Esophagus squamous epithelium (tissue), 5 donors: Measurements from ENCODE around the gene CAGE1. TPM values are rescaled to one million over a fixed set of nuclear protein-coding genes. Genes with fewer than 3 reads are reported as not detected.
"Not testable (repeated sequence)": the region's sequence is repeated elsewhere in the genome, so short reads cannot be mapped to it uniquely, and the experiment has no call there.

Source experiments
- DNase-seq: peaks from one replicate; lab custom pipeline; 2025; lab: John Stamatoyannopoulos, UW
- H3K27ac ChIP-seq, 4 donors: fragments of 200-600 bp; sonication (generic); one replicate each; pipeline ENCODE4 v1.5.1; 2016 to 2019; ENCODE audit warnings: mild to moderate bottlenecking in 1 of 4
- H3K27me3 ChIP-seq, 4 donors: fragments of 200-600 bp; sonication (generic); 1 replicate in 3 of 4; 2 replicates in 1 of 4; pipeline versions ENCODE4 v1.5.1 to v1.6.0; 2017 to 2021; ENCODE audit warnings: antibody characterized with exemption in 1 of 4
- H3K36me3 ChIP-seq, 3 donors: fragments of 200-600 bp; sonication (generic); one replicate each; pipeline ENCODE4 v1.5.1; 2016 to 2019
- H3K4me1 ChIP-seq, 3 donors: fragments of 200-600 bp; sonication (generic); one replicate each; pipeline ENCODE4 v1.5.1; 2017 to 2019
- H3K4me3 ChIP-seq, 4 donors: fragments of 200-600 bp; sonication (generic); 1 replicate in 3 of 4; 2 replicates in 1 of 4; pipeline ENCODE4 v1.5.1; 2016 to 2019; ENCODE audit warnings: mild to moderate bottlenecking in 2 of 4, moderate library complexity in 1 of 4
- H3K9me3 ChIP-seq, 3 donors: fragments of 200-600 bp; sonication (generic); one replicate each; pipeline ENCODE4 v1.5.1; 2016 to 2019
- POLR2A ChIP-seq, 4 donors: fragments of 450-650 bp; IDR thresholded peaks; one replicate each; pipeline ENCODE4 v1.6.1; 2017; ENCODE audit warnings: antibody characterized with exemption in 4 of 4, mild to moderate bottlenecking in 4 of 4, moderate library complexity in 3 of 4
- WGBS, 2 donors: methylation state at CpG; one replicate each; pipeline ENCODE4 v1.1.5; 2018; 5-methylcytosine and 5-hydroxymethylcytosine counted together
- intact Hi-C: fragments of 100-400 bp; cut with DNase I; formaldehyde crosslinking; loops from one replicate; pipeline ENCODE4 v1.15.0; 2022
- total RNA-seq, 4 donors: library from RNA; depleted of rRNA; stranded (reverse); fragments of >200 nt; gene quantifications; one replicate each; pipeline ENCODE4 v1.1.0, GENCODE V29; 2016
- TF ChIP-seq, protein P1 (sequence below), 6 experiments: fragments of 450-650 bp in 4 of 6; fragments of 200-600 bp in 2 of 6; sonication (generic) in 2 of 6; IDR thresholded peaks; one replicate each; pipeline ENCODE4 v1.5.1; 2016 to 2019; ENCODE audit warnings: antibody characterized with exemption in 6 of 6, mild to moderate bottlenecking in 4 of 6, moderate library complexity in 4 of 6
- donor health status: DM: yes; HTN: yes; CAD: no.

The CAGE1 gene
- total RNA-seq, 4 donors from 2014 or later, result 0.09 TPM; not detected in 3

GRCh38 chr6:7317538-7317937 is 72.0 kb downstream of the CAGE1 start:
- Histone ChIP-seq H3K9me3 (no peaks in the 10 kb centered on the region), H3K27ac (no peak overlapping the region), H3K36me3 (no peaks in the 10 kb centered on the region), H3K4me3 (no peak overlapping the region), H3K27me3 (no peaks in the 10 kb centered on the region), H3K4me1 (peaks cover 0 to 8% (median 5%) of the 10 kb centered on the region in 3 donors)
- intact Hi-C loops, result loop anchor here (10.0 kb wide), 1 partner anchor 67 kb away; the partner anchor contains the start of genes CAGE1 and RIOK1
- no peak for TF ChIP-seq POLR2A (IDR thresholded peaks at IDR 0.05)
- TF ChIP-seq, protein P1, sequence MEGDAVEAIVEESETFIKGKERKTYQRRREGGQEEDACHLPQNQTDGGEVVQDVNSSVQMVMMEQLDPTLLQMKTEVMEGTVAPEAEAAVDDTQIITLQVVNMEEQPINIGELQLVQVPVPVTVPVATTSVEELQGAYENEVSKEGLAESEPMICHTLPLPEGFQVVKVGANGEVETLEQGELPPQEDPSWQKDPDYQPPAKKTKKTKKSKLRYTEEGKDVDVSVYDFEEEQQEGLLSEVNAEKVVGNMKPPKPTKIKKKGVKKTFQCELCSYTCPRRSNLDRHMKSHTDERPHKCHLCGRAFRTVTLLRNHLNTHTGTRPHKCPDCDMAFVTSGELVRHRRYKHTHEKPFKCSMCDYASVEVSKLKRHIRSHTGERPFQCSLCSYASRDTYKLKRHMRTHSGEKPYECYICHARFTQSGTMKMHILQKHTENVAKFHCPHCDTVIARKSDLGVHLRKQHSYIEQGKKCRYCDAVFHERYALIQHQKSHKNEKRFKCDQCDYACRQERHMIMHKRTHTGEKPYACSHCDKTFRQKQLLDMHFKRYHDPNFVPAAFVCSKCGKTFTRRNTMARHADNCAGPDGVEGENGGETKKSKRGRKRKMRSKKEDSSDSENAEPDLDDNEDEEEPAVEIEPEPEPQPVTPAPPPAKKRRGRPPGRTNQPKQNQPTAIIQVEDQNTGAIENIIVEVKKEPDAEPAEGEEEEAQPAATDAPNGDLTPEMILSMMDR (IDR thresholded peaks at IDR 0.05), result no peak
- DNase-seq, result no peak
- WGBS, 2 donors, result 70 to 83% methylated on average over 9 of the region's 9 CpGs

- peaks cover 0 to 13% (median 8%) of the 10 kb centered on the region in 3 donors for H3K4me1 ChIP-seq
- TF ChIP-seq POLR2A (IDR thresholded peaks at IDR 0.05), result no peak
- TF ChIP-seq, protein P1 (IDR thresholded peaks at IDR 0.05), result no peak
- 70 to 96% methylated on average over 2 to 5 of the region's 41 CpGs for WGBS, 2 donors
- DNase-seq, result no peak
- no peaks in the 10 kb centered on the region for H3K9me3 ChIP-seq
- intact Hi-C loops, result loop anchor here (10.0 kb wide), 1 partner anchor 68 kb away; the partner anchor contains the start of genes CAGE1 and RIOK1
- H3K27me3 ChIP-seq, result no peaks in the 10 kb centered on the region
- no peaks in the 10 kb centered on the region for H3K36me3 ChIP-seq
- H3K4me3 ChIP-seq, result no peak overlapping the region
- H3K27ac ChIP-seq, result no peak overlapping the region
These were observed 72.6 kb downstream of the CAGE1 start for GRCh38 chr6:7316658-7317533.

GRCh38 chr6:7315948-7316365 is 73.6 kb downstream of the CAGE1 start:
- Histone ChIP-seq H3K4me3 (no peak overlapping the region), H3K4me1 (peaks cover 0 to 23% (median 14%) of the 10 kb centered on the region in 3 donors), H3K27ac (no peak overlapping the region), H3K27me3 (no peaks in the 10 kb centered on the region), H3K9me3 (no peaks in the 10 kb centered on the region), H3K36me3 (no peaks in the 10 kb centered on the region)
- TF ChIP-seq, protein P1 (IDR thresholded peaks at IDR 0.05), result no peak
- no peak for TF ChIP-seq POLR2A (IDR thresholded peaks at IDR 0.05)
- 80 to 84% methylated on average over 6 of the region's 6 CpGs for WGBS, 2 donors
- DNase-seq, result no peak
- intact Hi-C loops, result loop anchor here (10.0 kb wide), 1 partner anchor 69 kb away; the partner anchor contains the start of genes CAGE1 and RIOK1

DNA sequence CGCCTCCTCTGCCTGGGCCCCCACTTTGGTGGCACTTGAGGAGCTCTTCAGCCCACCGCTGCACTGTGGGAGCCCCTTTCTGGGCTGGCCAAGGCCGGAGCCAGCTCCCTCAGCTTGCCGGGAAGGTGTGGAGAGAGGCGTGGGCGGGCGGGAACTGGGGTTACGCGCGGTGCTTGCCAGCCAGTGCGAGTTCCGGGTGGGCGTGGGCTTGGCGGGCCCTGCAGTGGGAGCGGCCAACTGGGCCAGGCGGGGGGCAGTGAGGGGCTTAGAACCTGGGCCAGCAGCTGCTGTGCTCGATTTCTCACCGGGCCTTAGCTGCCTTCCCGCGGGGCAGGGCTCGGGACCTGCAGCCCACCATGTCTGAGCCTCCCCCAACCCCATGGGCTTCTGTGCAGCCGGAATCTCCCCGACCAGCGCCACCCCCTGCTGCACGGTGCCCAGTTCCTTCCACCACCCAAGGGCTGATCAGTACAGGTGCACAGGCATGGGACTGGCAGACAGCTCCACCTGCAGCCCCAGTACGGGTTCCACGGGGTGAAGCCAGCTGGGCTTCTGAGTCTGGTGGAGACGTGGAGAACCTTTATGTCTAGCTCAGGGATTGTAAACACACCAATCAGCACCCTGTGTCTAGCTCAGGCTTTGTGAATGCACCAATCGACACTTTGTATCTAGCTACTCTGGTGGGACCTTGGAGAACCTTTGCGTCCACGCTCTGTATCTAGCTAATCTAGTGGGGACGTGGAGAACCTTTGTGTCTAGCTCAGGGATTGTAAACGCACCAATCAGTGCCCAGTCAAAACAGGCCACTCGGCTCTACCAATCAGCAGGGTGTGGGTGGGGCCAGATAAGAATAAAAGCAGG is 74.2 kb downstream of the CAGE1 start:
- H3K36me3 ChIP-seq, H3K27me3 ChIP-seq, DNase-seq, H3K4me3 ChIP-seq, H3K27ac ChIP-seq, H3K9me3 ChIP-seq: not testable (repeated sequence)
- peaks cover 0 to 29% (median 18%) of the 10 kb centered on the region in 3 donors for H3K4me1 ChIP-seq
- intact Hi-C loops, result loop anchor here (10.0 kb wide), 1 partner anchor 69 kb away; the partner anchor contains the start of genes CAGE1 and RIOK1
- 86 to 97% methylated on average over 9 to 13 of the region's 34 CpGs for WGBS, 2 donors

DNA sequence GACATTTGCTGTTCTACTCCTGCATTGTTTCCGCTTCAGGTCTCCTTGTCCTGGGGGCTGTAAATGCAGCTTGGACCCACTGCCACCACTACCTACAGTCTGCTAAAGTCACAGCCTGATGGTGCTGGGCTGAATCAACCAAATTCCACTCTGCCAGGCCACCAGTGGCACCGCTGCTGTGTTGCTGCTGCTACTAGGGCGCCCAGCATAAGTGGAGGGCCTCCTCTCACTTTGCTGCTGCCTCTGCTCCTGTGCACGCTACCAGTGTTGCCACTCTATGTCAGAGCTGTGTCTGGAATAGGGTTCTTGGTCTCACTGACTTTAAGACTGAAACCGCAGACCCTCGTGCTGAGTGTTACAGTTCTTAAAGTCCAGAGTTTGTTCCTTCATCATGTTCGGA is 75.1 kb downstream of the CAGE1 start:
- 87 to 95% methylated on average over 5 to 7 of the region's 7 CpGs for WGBS, 2 donors
- Histone ChIP-seq H3K4me3 (no peak overlapping the region), H3K27me3 (no peaks in the 10 kb centered on the region), H3K27ac (no peak overlapping the region), H3K36me3 (peaks cover 0 to 12% (median 1%) of the 10 kb centered on the region in 3 donors), H3K9me3 (no peaks in the 10 kb centered on the region), H3K4me1 (peaks cover 0 to 32% (median 21%) of the 10 kb centered on the region in 3 donors)
- intact Hi-C loops, result loop anchor here (10.0 kb wide), 1 partner anchor 70 kb away; the partner anchor contains the start of genes CAGE1 and RIOK1
- no peak for DNase-seq
- TF ChIP-seq, protein P1 (IDR thresholded peaks at IDR 0.05), result no peak
- no peak for TF ChIP-seq POLR2A (IDR thresholded peaks at IDR 0.05)
